Keratinocyte (primary cell): ENCODE measurements around the gene FOXD3. TPM values are rescaled to one million over a fixed set of nuclear protein-coding genes. Genes with fewer than 3 reads are reported as not detected.

Experiments
- DNase-seq: peaks from one replicate; pipeline ENCODE4 v3.0.0-alpha.2; 2011; ENCODE audit warnings: low read depth, missing footprints, low spot score
- FAIRE-seq: peaks from 2 replicates; lab custom pipeline; 2011; peaks lifted over from hg19 to GRCh38; lab: Jason Lieb, UNC
- H2AFZ ChIP-seq: 2 replicates; pipeline ENCODE4 v1.6.0; 2012; ENCODE audit warnings: low read length, control low read depth, inconsistent platforms; ENCODE audit not compliant: control insufficient read depth
- H3K27ac ChIP-seq: 2 replicates; pipeline ENCODE4 v1.5.1; 2011; ENCODE audit warnings: low read length; ENCODE audit not compliant: control insufficient read depth, insufficient read depth
- H3K27me3 ChIP-seq: 3 replicates; pipeline ENCODE4 v1.6.0; 2011; ENCODE audit warnings: low read length; ENCODE audit not compliant: control insufficient read depth, insufficient read depth; ENCODE audit errors: extremely low read depth
- H3K36me3 ChIP-seq, 2 experiments: 2 replicates in 1 of 2; 3 replicates in 1 of 2; pipeline ENCODE4 v1.5.1; 2011; ENCODE audit warnings: low read length in 2 of 2, mild to moderate bottlenecking in 1 of 2; ENCODE audit not compliant: control insufficient read depth in 2 of 2, insufficient read depth in 2 of 2; ENCODE audit errors: extremely low read depth in 1 of 2
- H3K4me1 ChIP-seq: 3 replicates; pipeline ENCODE4 v1.5.1; 2011; ENCODE audit warnings: low read length; ENCODE audit not compliant: control insufficient read depth, insufficient read depth; ENCODE audit errors: extremely low read depth
- H3K4me2 ChIP-seq: 3 replicates; pipeline ENCODE4 v1.6.0; 2011; ENCODE audit warnings: low read depth, low read length; ENCODE audit not compliant: control insufficient read depth, insufficient read depth; ENCODE audit errors: extremely low read depth
- H3K4me3 ChIP-seq, 3 experiments: fragments of 200-600 bp in 1 of 3; sonication (generic) in 1 of 3; 2 replicates in 2 of 3; 3 replicates in 1 of 3; pipeline ENCODE4 v1.5.1; 2011 to 2016; ENCODE audit warnings: low read length in 3 of 3, mild to moderate bottlenecking in 3 of 3, control low read depth in 2 of 3, inconsistent platforms in 1 of 3, low read depth in 1 of 3, mixed read lengths in 1 of 3, mixed run types in 1 of 3, moderate library complexity in 1 of 3; ENCODE audit not compliant: control insufficient read depth in 2 of 3, insufficient read depth in 2 of 3; ENCODE audit errors: extremely low read depth in 1 of 3
- H3K79me2 ChIP-seq: 2 replicates; pipeline ENCODE4 v1.6.0; 2012; ENCODE audit warnings: low read length; ENCODE audit not compliant: control insufficient read depth, insufficient read depth
- H3K9ac ChIP-seq: 3 replicates; pipeline ENCODE4 v1.6.0; 2011; ENCODE audit warnings: low read length; ENCODE audit not compliant: control insufficient read depth, insufficient read depth; ENCODE audit errors: extremely low read depth
- H3K9me1 ChIP-seq: 3 replicates; pipeline ENCODE4 v1.6.0; 2011; ENCODE audit warnings: low read length; ENCODE audit not compliant: control insufficient read depth, insufficient read depth; ENCODE audit errors: extremely low read depth
- H3K9me3 ChIP-seq: 2 replicates; pipeline ENCODE4 v1.5.1; 2012; ENCODE audit warnings: low read depth, low read length; ENCODE audit not compliant: control insufficient read depth
- H4K20me1 ChIP-seq: 3 replicates; pipeline ENCODE4 v1.6.0; 2011; ENCODE audit warnings: low read length; ENCODE audit not compliant: control insufficient read depth, insufficient read depth; ENCODE audit errors: extremely low read depth
- EZH2 ChIP-seq: IDR thresholded peaks from one replicate; pipeline ENCODE4 v1.6.1; 2012; ENCODE audit warnings: inconsistent platforms, mild to moderate bottlenecking, low read length, moderate library complexity
- dilution Hi-C: fragments of 300-500 bp; cut with MboI; formaldehyde crosslinking; loops from one replicate; pipeline ENCODE4 v1.7.0; 2020; ENCODE audit warnings: low sequenced_read_pairs; ENCODE audit not compliant: extremely low pct_ligation_motif_present
- polyA plus RNA-seq, 5 experiments: library from polyadenylated mRNA; depleted of rRNA in 3 of 5; stranded (reverse) in 3 of 5; stranded (forward) in 1 of 5; unstranded in 1 of 5; fragments of >200 nt; gene quantifications; 1 replicate in 1 of 5; 2 replicates in 3 of 5; 3 replicates in 1 of 5; pipeline versions ENCODE4 v1.2.1 to v1.2.3, GENCODE V29; 2011 to 2012; ENCODE audit warnings: missing spikeins in 2 of 5, low read depth in 1 of 5, low replicate concordance in 1 of 5
- TF ChIP-seq, protein P1 (sequence below), 3 experiments: IDR thresholded peaks in 1 of 3; conservative IDR thresholded peaks in 1 of 3; optimal IDR thresholded peaks in 1 of 3; 2 replicates in 2 of 3; 3 replicates in 1 of 3; pipeline versions ENCODE3 to v1.5.1; 2011; ENCODE audit warnings: low read length in 3 of 3, mild to moderate bottlenecking in 3 of 3, moderate library complexity in 2 of 3, control low read depth in 1 of 3, inconsistent platforms in 1 of 3; ENCODE audit not compliant: insufficient read depth in 2 of 3; ENCODE audit errors: extremely low read depth in 1 of 3

Gene FOXD3
- polyA plus RNA-seq, 1 donor (not counting 4 experiments of a cell fraction or from before 2014, with no cell fraction given) = not detected

DNA sequence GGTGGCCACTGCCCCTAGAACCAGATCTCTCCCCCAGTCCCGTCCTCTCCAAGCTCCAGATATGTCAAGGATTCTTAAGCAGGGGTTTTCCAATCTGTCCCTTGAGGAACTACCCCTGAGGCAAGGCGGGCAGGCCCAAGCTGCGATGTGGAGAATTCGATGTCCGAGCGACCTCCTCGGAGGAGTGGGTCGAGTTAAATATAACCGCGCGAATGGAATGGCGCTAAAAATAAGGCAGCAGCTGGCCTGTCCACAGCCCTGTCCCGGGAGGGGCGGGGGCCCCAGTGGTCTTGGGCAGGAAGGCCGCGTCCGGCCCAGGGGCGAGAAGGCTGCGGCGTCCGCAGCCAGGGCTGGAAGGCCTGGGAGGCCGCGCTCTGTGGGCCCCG is 5.8 kb upstream of the FOXD3 start:
- Histone ChIP-seq H3K4me3 (peak overlapping the region; percentile 57 to 73 (median 61)), H3K9me1 (no peaks in the 10 kb centered on the region), H3K79me2 (no peaks in the 10 kb centered on the region), H3K27ac (no peak overlapping the region), H2AFZ (peak overlapping the region; percentile 83), H3K4me1 (peaks cover 6% of the 10 kb centered on the region), H3K36me3 (no peaks in the 10 kb centered on the region), H3K9ac (no peak overlapping the region), H4K20me1 (no peaks in the 10 kb centered on the region), H3K9me3 (peaks cover 4% of the 10 kb centered on the region), H3K4me2 (peak overlapping the region; percentile 37), H3K27me3 (peaks cover 53% of the 10 kb centered on the region)
- TF ChIP-seq, protein P1, sequence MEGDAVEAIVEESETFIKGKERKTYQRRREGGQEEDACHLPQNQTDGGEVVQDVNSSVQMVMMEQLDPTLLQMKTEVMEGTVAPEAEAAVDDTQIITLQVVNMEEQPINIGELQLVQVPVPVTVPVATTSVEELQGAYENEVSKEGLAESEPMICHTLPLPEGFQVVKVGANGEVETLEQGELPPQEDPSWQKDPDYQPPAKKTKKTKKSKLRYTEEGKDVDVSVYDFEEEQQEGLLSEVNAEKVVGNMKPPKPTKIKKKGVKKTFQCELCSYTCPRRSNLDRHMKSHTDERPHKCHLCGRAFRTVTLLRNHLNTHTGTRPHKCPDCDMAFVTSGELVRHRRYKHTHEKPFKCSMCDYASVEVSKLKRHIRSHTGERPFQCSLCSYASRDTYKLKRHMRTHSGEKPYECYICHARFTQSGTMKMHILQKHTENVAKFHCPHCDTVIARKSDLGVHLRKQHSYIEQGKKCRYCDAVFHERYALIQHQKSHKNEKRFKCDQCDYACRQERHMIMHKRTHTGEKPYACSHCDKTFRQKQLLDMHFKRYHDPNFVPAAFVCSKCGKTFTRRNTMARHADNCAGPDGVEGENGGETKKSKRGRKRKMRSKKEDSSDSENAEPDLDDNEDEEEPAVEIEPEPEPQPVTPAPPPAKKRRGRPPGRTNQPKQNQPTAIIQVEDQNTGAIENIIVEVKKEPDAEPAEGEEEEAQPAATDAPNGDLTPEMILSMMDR (optimal IDR thresholded peaks at IDR 0.05 in 1 of 3, IDR thresholded peaks at IDR 0.05 in 1 of 3, conservative IDR thresholded peaks at IDR 0.05 in 1 of 3; ENCODE audit: extremely low read depth in 1 of 3, insufficient read depth in 2 of 3, low read length in 3 of 3) = no peak
- TF ChIP-seq EZH2 = no peak
- dilution Hi-C loops = no loop called here
- DNase-seq (no peak), FAIRE-seq (no peak)

DNA sequence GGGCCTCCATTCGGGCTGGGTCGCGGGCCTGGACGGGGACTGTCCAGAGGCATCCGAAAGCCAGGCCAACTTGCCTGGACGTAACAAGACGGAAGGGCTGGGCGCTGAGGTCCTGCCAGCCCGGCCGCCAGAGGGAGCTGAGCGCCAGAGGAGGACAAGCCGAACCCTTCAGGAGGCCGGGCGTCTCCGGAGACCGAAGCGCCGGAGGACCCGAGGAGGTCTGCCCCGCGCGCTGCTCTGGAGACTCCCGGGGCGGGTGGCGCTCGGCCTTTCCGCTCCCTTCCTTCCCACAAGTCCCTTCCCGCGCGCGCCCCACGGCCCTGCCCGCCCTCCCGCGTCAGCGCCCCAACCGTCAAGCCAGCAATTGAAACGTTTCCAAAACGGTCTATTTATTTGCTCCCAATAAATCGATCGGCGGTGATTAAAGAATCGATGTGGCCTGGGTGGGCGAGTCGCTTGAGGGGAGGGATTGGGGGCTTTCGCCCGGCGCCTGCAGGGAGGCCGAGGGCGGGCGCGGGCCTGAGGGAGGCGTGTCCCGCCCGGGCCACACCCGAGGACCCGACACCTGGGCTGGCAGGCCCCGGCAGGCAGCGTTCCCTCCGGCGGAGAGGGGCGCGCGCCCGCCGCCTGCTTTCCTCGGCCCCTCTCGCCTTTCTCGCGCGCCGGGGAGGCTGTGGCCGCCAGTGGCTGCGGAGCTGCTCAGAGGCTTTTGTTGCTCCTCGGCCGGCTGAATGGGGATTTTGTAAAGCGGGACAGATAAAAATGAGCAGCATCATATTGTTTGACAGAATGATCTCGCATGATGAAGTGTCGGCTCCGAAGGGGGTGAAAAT is 5.2 kb upstream of the FOXD3 start:
- DNase-seq = peak; percentile 13
- no peaks in the 10 kb centered on the region for H3K9me1 ChIP-seq
- dilution Hi-C loops = no loop called here
- H3K27ac ChIP-seq = no peak overlapping the region
- peaks cover 6% of the 10 kb centered on the region for H3K4me1 ChIP-seq
- H3K4me2 ChIP-seq = peak overlapping the region; percentile 73
- no peaks in the 10 kb centered on the region for H3K79me2 ChIP-seq
- no peaks in the 10 kb centered on the region for H3K36me3 ChIP-seq
- peaks cover 59% of the 10 kb centered on the region for H3K27me3 ChIP-seq
- no peak for FAIRE-seq
- peaks cover 4% of the 10 kb centered on the region for H3K9me3 ChIP-seq
- H3K9ac ChIP-seq = no peak overlapping the region
- TF ChIP-seq, protein P1 (optimal IDR thresholded peaks at IDR 0.05 in 1 of 3, IDR thresholded peaks at IDR 0.05 in 1 of 3, conservative IDR thresholded peaks at IDR 0.05 in 1 of 3; ENCODE audit: extremely low read depth in 1 of 3, insufficient read depth in 2 of 3, low read length in 3 of 3) = peak; percentile 37 to 96 (median 80)
- TF ChIP-seq EZH2 = peak; percentile 78
- H3K4me3 ChIP-seq = peak overlapping the region; percentile 57 to 73 (median 61)
- peak overlapping the region; percentile 83 for H2AFZ ChIP-seq
- no peaks in the 10 kb centered on the region for H4K20me1 ChIP-seq
